ENCODE results near the gene CD300A.

The CD300A gene

GRCh38 chr17:74460996-74461395 lies 5.4 kb upstream of the CD300A start:
- DNase-seq (ENCODE audit: low read depth), result no peak
- TF ChIP-seq CTCF (IDR thresholded peaks at IDR 0.05; ENCODE audit: control insufficient read depth, extremely low read depth, insufficient read depth), result no peak
- no peak overlapping the region for H3K4me3 ChIP-seq (ENCODE audit: low read depth, low read length)

GRCh38 chr17:74461611-74462010 lies 4.8 kb upstream of the CD300A start:
- no peak overlapping the region for H3K4me3 ChIP-seq (ENCODE audit: low read depth, low read length)
- TF ChIP-seq CTCF (IDR thresholded peaks at IDR 0.05; ENCODE audit: control insufficient read depth, extremely low read depth, insufficient read depth), result no peak
- DNase-seq (ENCODE audit: low read depth), result no peak

GRCh38 chr17:74464730-74465377 lies 1.6 kb upstream of the CD300A start:
- DNase-seq (ENCODE audit: low read depth), result no peak
- H3K4me3 ChIP-seq (ENCODE audit: low read depth, low read length), result no peak overlapping the region
- TF ChIP-seq CTCF (IDR thresholded peaks at IDR 0.05; ENCODE audit: control insufficient read depth, extremely low read depth, insufficient read depth), result no peak

- TF ChIP-seq CTCF (IDR thresholded peaks at IDR 0.05; ENCODE audit: control insufficient read depth, extremely low read depth, insufficient read depth), result no peak
- H3K4me3 ChIP-seq (ENCODE audit: low read depth, low read length), result no peak overlapping the region
- DNase-seq (ENCODE audit: low read depth), result no peak
Measured at GRCh38 chr17:74465378-74466110, 890 bp upstream of the CD300A start.

- no peak for TF ChIP-seq CTCF (IDR thresholded peaks at IDR 0.05; ENCODE audit: control insufficient read depth, extremely low read depth, insufficient read depth)
- no peak overlapping the region for H3K4me3 ChIP-seq (ENCODE audit: low read depth, low read length)
- no peak for DNase-seq (ENCODE audit: low read depth)
Measured at GRCh38 chr17:74466828-74467184, 372 bp downstream of the CD300A start.

- no peak overlapping the region for H3K4me3 ChIP-seq (ENCODE audit: low read depth, low read length)
- TF ChIP-seq CTCF (IDR thresholded peaks at IDR 0.05; ENCODE audit: control insufficient read depth, extremely low read depth, insufficient read depth), result no peak
- DNase-seq (ENCODE audit: low read depth), result no peak
Measured at GRCh38 chr17:74467221-74467951, 952 bp downstream of the CD300A start.
